Ammon's horn (tissue), 1 donor: ENCODE measurements around the gene NSUN3.
"Not testable (repeated sequence)": the region's sequence is repeated elsewhere in the genome, so short reads cannot be mapped to it uniquely, and the experiment has no call there.

Source experiments
- DNase-seq: peaks from one replicate; pipeline ENCODE4 v3.0.0-alpha.2; 2016; ENCODE audit warnings: low spot score

NSUN3 gene

DNA sequence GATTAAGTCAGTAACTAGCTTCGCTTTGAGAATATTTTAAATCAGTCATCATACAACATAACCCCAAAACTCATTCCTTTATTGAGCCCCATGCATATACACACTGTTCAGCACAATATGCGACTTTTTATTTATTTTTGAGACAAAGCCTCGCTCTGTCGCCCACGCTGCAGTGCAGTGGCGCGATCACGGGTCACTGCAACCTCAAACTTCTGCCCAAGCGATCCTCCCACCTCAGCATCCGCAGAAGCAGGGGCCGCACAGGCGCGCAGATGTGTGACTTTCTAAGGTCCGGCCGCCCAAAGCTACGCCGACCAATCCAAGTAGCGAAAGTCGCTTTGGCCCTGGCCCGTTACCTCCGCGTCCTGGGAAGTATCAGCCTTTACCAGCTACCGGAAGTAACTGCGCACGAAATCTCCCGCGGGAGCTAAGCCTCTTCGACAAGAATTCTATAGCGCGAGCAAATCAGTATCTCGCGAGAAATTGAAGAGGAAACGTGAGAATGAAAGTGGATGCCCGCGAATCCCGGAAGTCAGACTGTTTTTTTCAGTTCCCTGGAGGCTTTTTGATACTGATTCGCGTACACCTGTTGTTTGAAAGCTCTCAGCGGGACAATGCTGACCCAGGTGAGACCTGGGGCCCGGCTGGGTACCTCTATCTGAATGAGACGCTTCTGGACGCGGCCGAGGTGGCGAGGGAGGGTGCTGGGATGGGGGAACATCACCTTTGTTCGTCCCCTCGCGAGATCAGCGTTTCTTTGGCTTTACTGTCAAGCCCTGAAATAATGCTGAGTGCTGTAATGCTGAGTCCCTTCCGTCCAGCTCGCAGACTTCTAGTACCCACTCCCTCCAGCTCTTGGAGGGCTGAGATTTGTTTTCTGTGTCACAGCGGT, at the start of gene NSUN3, which contains the start of gene DHFR2:
Gene NSUN3 (plus strand): TSS at position 549 of the 892 bp plus-strand sequence. CDS start 66 bp downstream, at position 615.
Gene DHFR2 (minus strand): TSS at position 404 of the 892 bp plus-strand sequence. CDS start 1,405 bp downstream, outside the sequence.
- peak; percentile 88 for DNase-seq

DNA sequence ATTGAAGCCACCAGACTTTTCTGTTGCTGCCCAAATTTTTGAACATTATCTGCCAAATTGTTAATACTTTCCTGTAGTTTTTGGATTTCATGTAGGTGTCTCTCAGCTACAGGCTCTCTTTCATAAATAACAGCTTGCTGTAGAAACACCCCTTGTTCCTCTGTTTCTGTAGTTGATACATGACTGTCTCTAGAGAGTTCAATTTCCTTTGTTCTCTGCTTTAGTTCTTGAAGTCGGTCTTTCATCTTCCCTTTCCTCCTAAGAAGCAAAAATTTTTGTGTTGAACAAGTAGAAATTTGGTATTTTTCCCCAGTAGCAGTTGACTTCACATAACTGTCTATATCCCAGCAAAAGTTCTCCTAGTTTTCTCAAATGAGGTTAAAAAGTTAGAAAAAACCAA, 47.8 kb upstream of the NSUN3 start:
- DNase-seq = no peak

- DNase-seq = no peak
Measured at GRCh38 chr3:94019659-94020058, 43.2 kb upstream of the NSUN3 start.

GRCh38 chr3:94020293-94020692, 42.6 kb upstream of the NSUN3 start:
- DNase-seq = no peak

GRCh38 chr3:94024385-94024784, 38.5 kb upstream of the NSUN3 start:
- DNase-seq = no peak

- no peak for DNase-seq
Measured at GRCh38 chr3:94026623-94027022, 36.2 kb upstream of the NSUN3 start.

DNA sequence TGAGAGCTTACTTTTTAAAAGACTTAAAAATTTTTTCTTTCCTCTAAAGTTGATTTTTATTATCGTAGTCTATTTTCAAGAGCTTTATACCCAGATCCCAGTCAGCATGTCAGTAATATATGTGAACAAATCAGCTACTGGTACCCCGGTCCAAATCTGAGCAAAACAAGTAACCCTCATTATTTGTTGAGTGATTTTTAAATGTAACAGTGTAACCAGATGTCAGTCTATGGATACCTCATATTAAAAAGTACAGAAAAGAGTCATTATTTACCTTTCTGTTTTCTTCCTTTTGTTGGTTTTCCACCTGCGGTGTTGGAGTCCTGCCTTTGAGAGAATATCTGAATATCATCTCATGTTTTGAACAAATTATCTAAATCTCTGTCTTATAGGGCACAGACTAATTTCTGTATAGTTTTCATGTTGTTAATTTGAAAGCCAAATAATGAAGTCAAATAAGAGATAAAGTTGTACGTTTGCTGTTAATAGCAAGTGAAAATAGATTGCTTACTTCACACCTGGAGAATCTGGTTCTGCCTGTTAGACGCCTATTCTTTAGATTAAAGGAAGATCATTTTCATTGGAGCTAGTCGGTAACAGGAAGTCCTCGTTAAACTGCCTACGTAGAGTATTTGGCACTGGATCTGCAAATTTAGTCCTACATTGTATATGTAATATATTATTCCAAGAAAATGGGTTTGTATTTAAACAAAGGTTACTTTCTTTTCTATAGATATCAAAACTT, 34.6 kb upstream of the NSUN3 start, which contains the start of gene STX19:
Gene STX19 (minus strand): TSS at position 505 of the 745 bp plus-strand sequence. CDS start 13,328 bp downstream, outside the sequence.
- DNase-seq = no peak

- DNase-seq = peak; percentile 12
Measured at GRCh38 chr3:94036909-94037507, 25.9 kb upstream of the NSUN3 start.

GRCh38 chr3:94043285-94043684, 19.6 kb upstream of the NSUN3 start:
- DNase-seq = no peak

DNA sequence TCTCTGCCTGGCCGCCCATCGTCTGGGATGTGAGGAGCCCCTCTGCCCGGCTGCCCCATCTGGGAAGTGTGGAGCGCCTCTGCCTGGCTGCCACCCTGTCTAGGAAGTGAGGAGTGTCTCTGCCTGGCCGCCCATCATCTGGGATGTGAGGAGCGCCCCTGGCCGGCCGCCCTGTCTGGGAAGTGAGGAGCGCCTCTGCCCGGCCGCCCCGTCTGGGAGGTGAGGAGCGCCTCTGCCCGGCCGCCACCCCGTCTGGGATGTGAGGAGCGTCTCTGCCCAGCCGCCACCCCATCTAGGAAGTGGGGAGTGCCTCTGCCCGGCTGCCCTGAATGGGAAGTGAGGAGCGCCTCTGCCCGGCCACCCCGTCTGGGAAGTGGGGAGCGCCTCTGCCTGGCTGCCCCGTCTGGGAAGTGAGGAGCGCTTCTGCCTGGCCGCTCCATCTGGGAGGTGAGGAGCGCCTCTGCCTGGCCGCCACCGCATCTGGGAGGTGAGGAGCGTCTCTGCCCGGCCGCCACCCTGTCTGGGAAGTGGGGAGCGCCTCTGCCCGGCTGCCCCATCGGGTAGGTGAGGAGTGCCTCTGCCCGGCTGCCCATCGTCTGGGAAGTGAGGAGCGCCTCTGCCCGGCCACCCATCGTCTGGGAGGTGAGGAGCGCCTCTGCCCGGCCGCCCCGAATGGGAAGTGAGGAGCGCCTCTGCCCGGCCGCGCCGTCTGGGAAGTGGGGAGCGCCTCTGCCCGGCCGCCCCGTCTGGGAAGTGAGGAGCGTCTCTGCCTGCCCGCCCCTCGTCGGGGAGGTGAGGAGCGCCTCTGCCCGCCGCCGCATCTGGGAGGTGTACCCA, 18.5 kb upstream of the NSUN3 start:
- DNase-seq = not testable (repeated sequence)

DNA sequence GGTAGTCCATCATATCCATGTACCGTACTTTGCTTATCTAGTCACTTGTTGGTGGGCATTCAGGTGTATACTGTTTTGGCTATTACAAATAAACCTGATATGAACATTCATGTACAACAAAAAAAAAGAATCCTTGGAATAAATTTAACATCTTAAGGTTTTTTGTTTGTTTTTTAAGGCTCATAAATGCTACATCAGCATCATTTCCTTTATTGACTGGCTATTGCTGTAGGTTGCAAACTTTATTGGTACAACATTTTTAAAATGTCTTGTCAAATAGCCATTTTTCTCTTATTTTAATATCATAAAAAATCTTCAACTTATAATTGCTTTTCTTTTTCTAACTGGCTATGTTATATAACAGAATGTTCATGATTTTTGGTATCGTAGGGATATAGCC, 16.3 kb upstream of the NSUN3 start:
- DNase-seq = no peak

DNA sequence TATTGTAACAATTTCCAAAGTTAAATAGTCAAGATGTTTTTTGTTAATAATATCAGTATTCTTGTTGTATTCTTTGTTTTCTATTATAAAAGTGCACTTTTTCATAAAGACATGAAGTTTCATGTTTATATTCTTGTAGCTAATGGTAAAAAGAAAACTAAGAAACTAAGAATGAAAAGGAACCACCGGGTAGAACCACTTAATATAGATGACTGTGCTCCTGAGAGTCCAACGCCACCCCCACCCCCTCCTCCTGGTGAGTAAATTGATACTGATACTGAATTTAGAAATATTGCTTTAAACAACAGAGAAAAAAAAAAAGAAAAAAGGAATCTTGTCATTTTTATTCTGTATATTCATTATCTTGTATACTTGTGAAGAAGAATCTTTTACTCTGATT, 13.6 kb upstream of the NSUN3 start:
- DNase-seq = no peak

- DNase-seq = no peak
Measured at GRCh38 chr3:94050546-94050945, 12.3 kb upstream of the NSUN3 start.

DNA sequence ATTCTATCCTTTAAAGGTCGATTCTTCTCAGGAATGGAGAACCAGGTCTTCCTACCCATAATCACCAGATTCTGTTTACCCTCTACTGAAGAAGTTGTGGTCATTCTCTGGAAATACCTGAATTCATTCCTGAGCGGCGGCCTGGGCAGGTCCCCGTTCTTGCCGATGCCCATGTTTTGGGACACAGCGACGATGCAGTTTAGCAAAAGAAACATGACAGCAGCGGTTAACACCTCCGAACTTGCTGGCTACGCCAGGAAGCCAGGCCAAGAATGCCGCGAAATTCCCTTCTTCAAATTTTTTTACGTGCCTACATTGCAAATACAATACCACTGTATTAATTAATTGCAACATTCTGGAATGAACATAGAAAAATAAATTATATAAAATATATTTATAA, 1.6 kb upstream of the NSUN3 start:
- no peak for DNase-seq

DNA sequence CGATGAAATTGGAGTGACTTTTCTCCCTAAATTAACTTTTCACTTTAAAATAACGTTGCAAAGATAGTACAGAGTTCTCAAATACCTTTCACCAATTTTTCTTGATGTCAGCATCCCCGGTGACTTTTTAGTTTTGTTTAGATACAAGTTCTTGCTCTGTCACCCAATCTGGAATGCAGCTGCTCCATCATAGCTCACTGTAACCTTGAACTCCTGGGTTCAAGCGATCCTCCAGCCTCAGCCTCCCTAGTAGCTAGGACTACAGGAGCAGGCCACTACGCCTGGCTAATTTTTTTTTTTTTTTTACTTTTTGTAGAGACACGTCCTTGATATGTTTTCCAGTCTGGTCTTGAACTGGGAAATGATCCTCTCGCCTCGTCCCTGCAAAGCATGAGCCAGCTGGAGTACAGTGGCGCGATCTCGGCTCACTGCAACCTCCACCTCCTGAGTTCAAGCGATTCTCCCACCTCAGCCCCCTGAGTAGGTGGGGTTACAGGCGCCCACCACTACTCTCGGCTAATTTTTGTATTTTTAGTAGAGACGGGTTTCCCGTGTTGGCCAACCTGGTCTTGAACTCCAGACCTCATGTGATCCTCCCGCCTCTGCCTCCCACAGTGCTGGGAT, 747 bp downstream of the NSUN3 start:
- no peak for DNase-seq

DNA sequence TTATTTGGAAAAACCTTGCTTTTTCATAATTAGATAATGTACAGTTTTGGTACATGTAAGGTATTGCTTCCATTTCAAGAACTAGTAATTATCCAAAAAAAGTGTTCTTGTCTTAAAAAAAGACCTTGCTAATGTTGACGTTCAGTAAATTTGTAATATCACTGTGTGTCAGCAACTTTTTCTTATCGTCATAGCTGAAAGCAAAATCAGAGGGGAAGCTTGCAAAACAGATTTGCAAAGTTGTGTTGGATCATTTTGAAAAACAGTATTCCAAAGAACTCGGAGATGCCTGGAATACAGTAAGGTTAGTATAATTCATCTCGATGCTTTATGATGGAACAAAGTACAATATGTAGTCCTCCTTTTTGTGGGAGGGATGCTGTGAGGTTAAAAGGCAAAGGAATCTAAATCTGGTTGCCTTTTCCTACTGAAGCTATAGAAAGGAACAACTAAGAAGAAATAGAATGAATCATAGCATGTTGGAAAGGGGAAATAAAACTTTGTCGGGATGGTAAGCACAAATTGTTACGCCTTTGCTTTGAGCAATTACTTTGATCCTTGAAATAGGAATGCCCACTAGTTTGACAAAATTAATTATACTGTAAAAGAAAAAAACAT, 1.5 kb downstream of the NSUN3 start:
- DNase-seq = no peak

GRCh38 chr3:94065122-94065521, 2.3 kb downstream of the NSUN3 start:
- DNase-seq = no peak

- no peak for DNase-seq
Measured at GRCh38 chr3:94065819-94066480, 3.1 kb downstream of the NSUN3 start.

GRCh38 chr3:94066506-94067500, 3.9 kb downstream of the NSUN3 start:
- no peak for DNase-seq
